ENCODE results near the gene SLC34A3. TPM values are rescaled to one million over a fixed set of nuclear protein-coding genes. Genes with fewer than 3 reads are reported as not detected.
"Not testable (repeated sequence)": the region's sequence is repeated elsewhere in the genome, so short reads cannot be mapped to it uniquely, and the experiment has no call there.

SLC34A3 gene
- total RNA-seq, 1 donor = not detected

- no peak overlapping the region for H3K4me2 ChIP-seq (ENCODE audit: insufficient read depth, low read length)
- H2AFZ ChIP-seq (ENCODE audit: low read length) = no peak overlapping the region
- TF ChIP-seq, protein P1, sequence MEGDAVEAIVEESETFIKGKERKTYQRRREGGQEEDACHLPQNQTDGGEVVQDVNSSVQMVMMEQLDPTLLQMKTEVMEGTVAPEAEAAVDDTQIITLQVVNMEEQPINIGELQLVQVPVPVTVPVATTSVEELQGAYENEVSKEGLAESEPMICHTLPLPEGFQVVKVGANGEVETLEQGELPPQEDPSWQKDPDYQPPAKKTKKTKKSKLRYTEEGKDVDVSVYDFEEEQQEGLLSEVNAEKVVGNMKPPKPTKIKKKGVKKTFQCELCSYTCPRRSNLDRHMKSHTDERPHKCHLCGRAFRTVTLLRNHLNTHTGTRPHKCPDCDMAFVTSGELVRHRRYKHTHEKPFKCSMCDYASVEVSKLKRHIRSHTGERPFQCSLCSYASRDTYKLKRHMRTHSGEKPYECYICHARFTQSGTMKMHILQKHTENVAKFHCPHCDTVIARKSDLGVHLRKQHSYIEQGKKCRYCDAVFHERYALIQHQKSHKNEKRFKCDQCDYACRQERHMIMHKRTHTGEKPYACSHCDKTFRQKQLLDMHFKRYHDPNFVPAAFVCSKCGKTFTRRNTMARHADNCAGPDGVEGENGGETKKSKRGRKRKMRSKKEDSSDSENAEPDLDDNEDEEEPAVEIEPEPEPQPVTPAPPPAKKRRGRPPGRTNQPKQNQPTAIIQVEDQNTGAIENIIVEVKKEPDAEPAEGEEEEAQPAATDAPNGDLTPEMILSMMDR (IDR thresholded peaks at IDR 0.05; ENCODE audit: extremely low read depth, low read depth, low read length) = peak; percentile 91
- peaks cover 3% of the 10 kb centered on the region for H3K4me1 ChIP-seq (ENCODE audit: insufficient read depth, low read length)
- H4K20me1 ChIP-seq (ENCODE audit: insufficient read depth, low read length) = peaks cover 10% of the 10 kb centered on the region
- H3K9me3 ChIP-seq (ENCODE audit: low read depth, low read length) = no peaks in the 10 kb centered on the region
- no peaks in the 10 kb centered on the region for H3K36me3 ChIP-seq (ENCODE audit: insufficient read depth, low read length)
- peaks cover 20% of the 10 kb centered on the region for H3K79me2 ChIP-seq (ENCODE audit: insufficient read depth, low read length)
- no peak overlapping the region for H3K27ac ChIP-seq (ENCODE audit: low read depth, low read length)
- no peaks in the 10 kb centered on the region for H3K27me3 ChIP-seq (ENCODE audit: insufficient read depth, low read length)
- H3K4me3 ChIP-seq (ENCODE audit: insufficient read depth, low read length) = peak overlapping the region; percentile 7
- peak; percentile 100 for DNase-seq (ENCODE audit: insufficient read length, low spot score, missing footprints)
These were observed 5.7 kb downstream of the SLC34A3 start for GRCh38 chr9:137236238-137236935.

DNA sequence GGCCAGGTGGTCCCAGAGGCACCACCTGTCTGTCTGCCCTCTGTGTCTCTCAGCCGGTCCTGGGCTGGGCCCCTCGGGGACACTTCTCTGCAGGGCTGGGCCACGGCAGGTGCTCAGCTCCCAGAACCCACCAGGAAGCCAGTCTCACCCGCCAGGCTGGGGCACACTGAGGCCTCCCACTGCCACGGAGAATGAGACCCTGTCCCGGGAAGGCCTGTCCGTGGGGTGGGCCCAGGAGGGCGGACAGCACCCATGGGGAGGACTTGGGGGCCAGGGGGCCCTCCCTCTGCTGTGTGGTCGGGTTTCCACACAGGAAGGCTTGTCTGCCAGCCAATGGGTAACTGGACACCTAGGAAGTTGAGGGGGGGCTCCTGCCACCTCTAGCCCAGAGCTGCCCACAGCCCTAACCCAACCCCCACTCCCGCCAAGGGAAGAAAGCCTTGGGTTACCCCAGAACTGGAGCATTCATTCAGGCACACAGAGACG, 6.3 kb downstream of the SLC34A3 start:
- Histone ChIP-seq H3K79me2 (ENCODE audit: insufficient read depth, low read length) (peaks cover 25% of the 10 kb centered on the region), H4K20me1 (ENCODE audit: insufficient read depth, low read length) (peaks cover 15% of the 10 kb centered on the region), H3K36me3 (ENCODE audit: insufficient read depth, low read length) (peaks cover 3% of the 10 kb centered on the region), H3K27ac (ENCODE audit: low read depth, low read length) (no peak overlapping the region), H3K4me3 (ENCODE audit: insufficient read depth, low read length) (no peak overlapping the region), H3K27me3 (ENCODE audit: insufficient read depth, low read length) (no peaks in the 10 kb centered on the region), H3K9me3 (ENCODE audit: low read depth, low read length) (no peaks in the 10 kb centered on the region), H3K4me2 (ENCODE audit: insufficient read depth, low read length) (no peak overlapping the region), H3K4me1 (ENCODE audit: insufficient read depth, low read length) (peaks cover 3% of the 10 kb centered on the region), H2AFZ (ENCODE audit: low read length) (no peak overlapping the region)
- no peak for DNase-seq (ENCODE audit: insufficient read length, low spot score, missing footprints)
- TF ChIP-seq, protein P1 (IDR thresholded peaks at IDR 0.05; ENCODE audit: extremely low read depth, low read depth, low read length) = no peak

DNA sequence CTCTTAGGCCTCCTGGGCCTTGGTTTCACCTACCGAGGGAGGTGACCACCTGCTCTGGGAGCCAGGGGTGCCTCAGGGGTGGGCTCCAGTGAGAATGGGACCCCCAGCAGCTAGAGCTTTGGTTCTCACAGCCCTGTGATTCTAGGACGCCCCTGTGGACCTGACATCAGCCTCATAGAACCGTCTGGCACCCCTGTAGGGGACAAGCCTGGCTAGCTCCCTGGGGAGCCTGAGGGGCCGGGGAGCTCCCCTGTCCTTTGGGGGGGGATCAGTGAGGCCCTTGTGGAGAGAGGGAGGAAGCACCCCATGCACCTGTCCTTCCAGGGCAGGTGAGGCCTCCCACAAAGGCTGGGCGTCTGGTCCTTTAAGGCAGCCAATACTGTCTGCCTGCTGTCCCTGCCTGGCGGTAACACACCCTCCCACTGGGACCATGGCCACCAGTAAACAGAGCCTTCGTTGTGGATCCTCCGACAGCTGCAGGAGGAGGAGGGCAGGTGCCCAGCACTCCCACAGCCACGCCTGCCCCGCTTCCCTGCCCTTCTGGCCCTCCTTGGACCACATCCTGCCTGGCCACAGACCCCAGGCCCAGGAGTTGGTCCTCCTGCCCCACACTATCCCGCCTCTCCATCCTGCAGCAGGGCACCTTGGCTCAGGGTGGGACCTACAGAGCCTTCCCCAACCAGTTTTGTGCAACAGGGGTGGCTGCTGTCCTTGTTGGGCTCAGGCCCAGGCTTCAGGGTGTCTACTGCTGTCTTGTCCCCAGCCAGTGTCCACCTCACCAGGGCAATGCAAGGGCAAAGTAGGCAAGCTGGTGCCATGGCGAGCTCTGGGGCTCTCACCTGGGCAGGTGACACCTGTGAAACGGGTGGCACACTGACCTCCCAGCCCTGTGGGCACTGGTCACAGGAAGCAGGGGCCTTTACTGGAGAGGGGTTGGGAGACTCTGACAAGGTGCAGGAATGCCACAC, 7.3 kb downstream of the SLC34A3 start:
- H3K4me2 ChIP-seq (ENCODE audit: insufficient read depth, low read length) = no peak overlapping the region
- no peaks in the 10 kb centered on the region for H3K9me3 ChIP-seq (ENCODE audit: low read depth, low read length)
- H3K36me3 ChIP-seq (ENCODE audit: insufficient read depth, low read length) = peaks cover 14% of the 10 kb centered on the region
- peaks cover 25% of the 10 kb centered on the region for H4K20me1 ChIP-seq (ENCODE audit: insufficient read depth, low read length)
- H3K4me1 ChIP-seq (ENCODE audit: insufficient read depth, low read length) = peaks cover 11% of the 10 kb centered on the region
- no peak overlapping the region for H2AFZ ChIP-seq (ENCODE audit: low read length)
- DNase-seq (ENCODE audit: insufficient read length, low spot score, missing footprints) = no peak
- no peaks in the 10 kb centered on the region for H3K27me3 ChIP-seq (ENCODE audit: insufficient read depth, low read length)
- no peak overlapping the region for H3K27ac ChIP-seq (ENCODE audit: low read depth, low read length)
- peaks cover 36% of the 10 kb centered on the region for H3K79me2 ChIP-seq (ENCODE audit: insufficient read depth, low read length)
- TF ChIP-seq, protein P1 (IDR thresholded peaks at IDR 0.05; ENCODE audit: extremely low read depth, low read depth, low read length) = no peak
- H3K4me3 ChIP-seq (ENCODE audit: insufficient read depth, low read length) = no peak overlapping the region

- Histone ChIP-seq H3K4me2 (ENCODE audit: insufficient read depth, low read length) (peak overlapping the region; percentile 92), H3K4me1 (ENCODE audit: insufficient read depth, low read length) (peaks cover 11% of the 10 kb centered on the region), H3K36me3 (ENCODE audit: insufficient read depth, low read length) (peaks cover 20% of the 10 kb centered on the region), H3K4me3 (ENCODE audit: insufficient read depth, low read length) (peak overlapping the region; percentile 82), H4K20me1 (ENCODE audit: insufficient read depth, low read length) (peaks cover 41% of the 10 kb centered on the region), H3K79me2 (ENCODE audit: insufficient read depth, low read length) (peaks cover 43% of the 10 kb centered on the region), H3K27ac (ENCODE audit: low read depth, low read length) (peak overlapping the region; percentile 82), H2AFZ (ENCODE audit: low read length) (peak overlapping the region; percentile 72)
- H3K9me3 ChIP-seq (ENCODE audit: low read depth, low read length); H3K27me3 ChIP-seq (ENCODE audit: insufficient read depth, low read length); DNase-seq (ENCODE audit: insufficient read length, low spot score, missing footprints): not testable (repeated sequence)
These were observed 9.0 kb downstream of the SLC34A3 start for GRCh38 chr9:137239541-137240200.
